ENCODE results near the gene DAAM1. TPM values are rescaled to one million over a fixed set of nuclear protein-coding genes. Genes with fewer than 3 reads are reported as not detected.

Gene DAAM1
- total RNA-seq, 1 donor from 2014 or later: 52.5 TPM

DNA sequence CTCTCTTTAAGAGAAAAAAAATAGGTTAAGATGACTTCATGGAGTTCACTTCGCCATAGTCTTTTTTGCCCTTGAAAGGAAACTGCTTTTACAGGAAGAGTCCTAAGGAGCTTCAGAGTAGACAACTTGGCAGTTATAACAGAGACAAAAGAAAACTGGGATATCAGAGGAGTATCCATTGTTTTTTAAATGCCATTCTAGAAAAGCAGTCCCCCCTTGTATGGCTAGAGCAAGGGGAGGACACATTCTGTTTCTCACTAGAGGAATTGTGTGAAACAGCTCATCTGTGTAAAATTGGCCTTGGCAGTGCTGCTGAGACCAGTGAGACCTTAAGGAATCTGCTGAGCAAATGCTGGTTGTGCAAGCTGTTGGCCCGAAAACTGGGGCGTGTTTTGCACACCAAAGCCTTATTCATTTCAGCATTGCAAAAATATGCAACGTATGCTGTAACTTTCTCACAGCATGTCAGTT is 148.7 kb downstream of the DAAM1 start:
- DNase-seq (ENCODE audit: low spot score): no peak

DNA sequence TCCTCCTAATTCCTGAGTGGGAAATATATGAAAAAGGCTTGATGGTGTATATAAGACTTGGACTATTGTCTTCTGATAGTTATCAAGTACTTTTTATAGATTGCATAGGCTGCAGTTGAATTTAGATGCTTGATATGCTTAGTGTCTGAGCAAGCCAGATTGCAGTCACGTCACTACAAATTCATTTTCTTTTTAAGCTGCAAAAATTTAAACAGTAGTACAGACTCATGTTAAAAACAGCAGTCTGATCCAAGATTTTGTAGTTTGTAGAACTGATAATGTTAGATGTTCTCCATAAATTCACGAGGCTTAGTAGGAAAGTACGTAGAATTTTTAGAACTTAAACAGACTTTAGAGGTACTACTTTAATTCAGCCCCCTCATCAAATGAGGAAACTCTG is 150.3 kb downstream of the DAAM1 start:
- DNase-seq (ENCODE audit: low spot score): no peak

GRCh38 chr14:59339524-59340330 is 151.3 kb downstream of the DAAM1 start:
- no peak for DNase-seq (ENCODE audit: low spot score)

DNA sequence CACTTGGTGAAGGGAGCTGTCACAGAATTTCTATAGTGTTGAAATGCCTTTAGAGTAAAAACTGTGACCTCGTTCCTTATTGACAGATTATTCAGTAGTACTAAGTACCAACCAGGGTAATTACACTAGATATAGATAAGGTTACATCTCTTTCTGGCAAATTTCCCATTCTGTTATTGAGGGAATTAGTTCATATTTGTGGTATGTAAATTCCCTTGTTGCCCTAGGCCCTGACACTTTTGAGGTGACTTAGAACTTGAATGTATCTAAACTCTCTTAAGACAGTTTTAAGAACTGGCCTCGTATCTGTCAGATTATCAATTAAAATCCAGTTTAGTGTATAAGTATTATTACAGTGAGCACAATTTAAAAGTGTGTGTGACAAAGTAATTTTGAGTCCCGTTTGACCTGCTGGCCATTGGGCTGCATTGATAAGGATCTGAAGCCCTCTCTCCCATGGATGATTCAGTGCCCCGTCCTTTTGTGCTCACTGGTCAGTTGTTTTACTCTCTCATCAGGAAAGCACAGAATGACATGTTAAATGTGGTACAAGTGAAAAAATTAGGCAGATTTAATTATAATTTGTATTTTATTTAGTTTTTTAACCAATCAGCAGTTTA is 153.5 kb downstream of the DAAM1 start:
- no peak for DNase-seq (ENCODE audit: low spot score)

- no peak for DNase-seq (ENCODE audit: low spot score)
These were observed 154.3 kb downstream of the DAAM1 start for GRCh38 chr14:59342516-59343484.

- no peak for DNase-seq (ENCODE audit: low spot score)
These were observed 155.1 kb downstream of the DAAM1 start for GRCh38 chr14:59343585-59343984.

GRCh38 chr14:59344016-59344415 is 155.5 kb downstream of the DAAM1 start:
- no peak for DNase-seq (ENCODE audit: low spot score)

- DNase-seq (ENCODE audit: low spot score): no peak
These were observed 156.4 kb downstream of the DAAM1 start for GRCh38 chr14:59344691-59345455.

DNA sequence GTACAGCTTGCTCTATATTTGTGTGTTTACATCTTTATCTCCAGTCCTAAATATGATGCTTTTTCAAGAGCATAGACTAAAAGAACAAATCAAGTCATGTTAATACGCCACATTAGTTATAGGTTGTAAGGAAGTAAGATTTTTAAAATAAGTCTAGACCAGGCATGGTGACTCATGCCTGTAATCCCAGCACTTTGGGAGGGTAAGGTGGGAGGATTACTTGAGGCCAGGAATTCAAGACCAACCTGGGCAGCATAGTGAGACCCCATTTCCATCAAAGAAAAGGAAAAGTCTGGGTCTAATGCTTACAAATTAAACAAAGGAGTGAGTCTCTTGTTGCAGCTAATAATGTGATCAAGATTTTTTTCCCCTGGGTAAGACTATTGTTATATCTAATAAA is 157.9 kb downstream of the DAAM1 start:
- DNase-seq (ENCODE audit: low spot score): no peak

DNA sequence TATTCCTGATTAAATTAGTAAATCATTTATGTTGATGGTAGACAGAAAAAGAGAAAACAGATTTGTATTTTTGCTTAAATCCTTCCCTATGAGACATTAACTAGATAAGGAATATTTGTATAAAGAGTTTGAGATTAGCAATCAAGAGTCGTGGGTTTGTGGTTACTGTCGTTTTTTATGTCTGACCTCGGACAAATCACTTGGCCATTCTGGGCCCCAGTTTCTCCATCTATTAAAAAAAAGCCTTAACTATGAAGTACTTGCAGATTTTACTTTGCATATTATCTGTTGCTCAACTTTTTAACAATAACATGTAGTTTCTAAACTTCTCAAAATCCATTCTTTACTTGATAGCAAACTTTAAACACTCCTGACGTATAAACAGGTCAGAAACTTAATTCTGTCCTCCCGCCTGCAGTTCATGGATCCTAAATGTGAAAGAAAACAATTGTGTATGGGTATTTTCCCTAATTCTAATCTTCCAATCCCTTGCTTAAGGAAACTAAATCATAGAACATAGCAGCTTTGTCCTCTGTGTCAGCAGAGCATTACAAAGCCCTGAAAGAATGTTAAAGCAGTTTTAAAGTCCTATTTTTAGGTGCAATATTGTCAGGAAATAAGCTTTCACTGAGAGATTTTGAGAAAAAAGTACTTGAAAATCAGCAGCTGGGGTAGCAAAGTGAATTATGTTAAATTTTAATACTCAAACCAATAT is 158.5 kb downstream of the DAAM1 start:
- DNase-seq (ENCODE audit: low spot score): no peak

DNA sequence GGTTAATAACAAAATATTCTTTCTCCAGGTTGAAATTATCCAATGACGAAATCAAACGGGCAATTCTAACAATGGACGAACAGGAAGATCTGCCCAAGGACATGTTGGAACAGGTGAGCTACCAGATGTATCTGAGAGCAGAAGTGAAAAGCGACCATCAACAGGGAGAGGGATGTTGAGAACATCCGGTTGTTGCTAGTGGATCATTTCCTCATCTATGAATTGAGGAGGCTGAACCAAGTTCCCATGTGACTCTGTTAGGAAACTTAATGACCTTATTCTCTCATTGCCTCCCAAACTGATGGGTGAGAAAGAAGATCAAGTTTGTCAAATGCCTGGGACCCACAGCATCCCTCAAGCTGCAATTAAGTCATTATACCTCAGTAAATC is 159.0 kb downstream of the DAAM1 start:
- DNase-seq (ENCODE audit: low spot score): no peak

DNA sequence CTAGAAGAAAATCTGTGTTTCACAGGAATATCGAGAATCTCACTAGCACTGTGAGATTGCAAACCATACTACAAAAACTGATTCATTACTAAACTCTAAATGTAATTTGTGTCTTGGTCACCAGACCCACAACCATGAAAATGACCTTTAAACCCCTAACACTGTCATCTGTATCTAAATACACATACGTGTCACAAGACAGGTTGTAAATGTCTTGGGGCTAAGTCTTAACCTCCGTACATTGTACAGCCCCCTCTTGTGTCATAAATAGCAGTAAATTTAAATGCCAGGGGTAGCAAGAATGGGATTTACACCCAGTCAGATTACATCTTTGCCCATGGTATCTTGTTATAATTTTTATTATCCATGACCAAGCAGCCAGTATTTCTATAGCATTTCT is 159.4 kb downstream of the DAAM1 start:
- no peak for DNase-seq (ENCODE audit: low spot score)

DNA sequence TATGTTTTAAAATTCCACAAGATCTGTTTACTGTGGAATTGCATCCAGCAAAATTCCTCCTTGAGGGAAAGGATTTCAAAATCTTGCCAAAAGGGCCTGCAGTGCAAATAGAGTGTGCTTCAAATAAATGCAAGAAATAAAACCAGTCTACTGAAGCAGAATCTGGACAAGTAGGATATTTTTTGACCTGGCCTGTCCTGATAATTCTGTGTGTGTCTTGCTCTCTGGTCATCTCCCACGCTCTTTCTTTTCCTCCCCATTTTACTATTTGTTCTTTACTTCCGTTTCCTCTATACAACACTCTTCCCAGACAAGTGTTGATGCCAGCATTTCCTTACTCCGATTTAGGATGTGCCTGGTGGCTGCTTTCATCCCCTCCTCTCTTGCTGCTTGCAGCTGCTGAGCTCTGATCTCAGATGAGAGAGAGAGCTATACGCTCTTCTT is 160.8 kb downstream of the DAAM1 start:
- no peak for DNase-seq (ENCODE audit: low spot score)

DNA sequence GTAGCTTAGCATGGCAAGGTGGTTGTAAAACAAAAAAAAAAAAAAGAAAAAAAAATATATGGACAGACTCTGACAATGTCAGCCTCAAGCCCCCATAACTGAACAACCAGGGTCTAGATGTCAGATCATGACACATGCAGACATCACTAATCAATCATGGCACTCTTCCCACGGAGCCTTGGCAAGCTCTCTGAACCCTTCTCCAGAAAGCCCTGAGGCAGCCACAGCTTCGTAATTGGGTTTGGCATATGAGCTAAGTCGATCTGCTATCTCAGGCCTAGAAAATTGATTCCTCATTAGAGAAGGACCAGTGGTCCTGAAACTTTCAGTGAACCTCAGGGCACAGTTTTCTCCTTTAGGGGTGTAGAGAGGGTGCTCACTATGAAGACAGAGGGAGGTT is 164.5 kb downstream of the DAAM1 start:
- no peak for DNase-seq (ENCODE audit: low spot score)

- no peak for DNase-seq (ENCODE audit: low spot score)
These were observed 166.2 kb downstream of the DAAM1 start for GRCh38 chr14:59354666-59355065.

- DNase-seq (ENCODE audit: low spot score): no peak
These were observed 166.6 kb downstream of the DAAM1 start for GRCh38 chr14:59355091-59355490.

DNA sequence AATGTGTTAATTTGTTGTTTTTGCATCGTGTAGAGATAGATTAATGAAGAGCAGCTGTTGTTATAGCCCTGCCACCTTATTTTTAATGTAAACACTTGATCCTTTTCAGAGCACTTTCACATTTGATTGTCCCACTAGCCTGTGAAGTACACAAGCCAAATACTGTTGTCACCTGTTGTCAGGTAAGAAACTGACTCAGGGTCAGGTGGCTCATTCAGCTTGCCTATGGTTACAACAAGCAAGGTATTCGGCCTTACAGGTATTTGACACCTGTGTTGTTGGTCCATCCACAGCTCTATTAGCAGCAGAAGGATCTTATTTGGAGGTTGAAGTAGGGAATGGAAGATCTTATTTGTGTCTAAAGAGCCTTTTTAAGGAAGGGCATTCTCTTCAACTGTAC is 167.8 kb downstream of the DAAM1 start:
- no peak for DNase-seq (ENCODE audit: low spot score)

DNA sequence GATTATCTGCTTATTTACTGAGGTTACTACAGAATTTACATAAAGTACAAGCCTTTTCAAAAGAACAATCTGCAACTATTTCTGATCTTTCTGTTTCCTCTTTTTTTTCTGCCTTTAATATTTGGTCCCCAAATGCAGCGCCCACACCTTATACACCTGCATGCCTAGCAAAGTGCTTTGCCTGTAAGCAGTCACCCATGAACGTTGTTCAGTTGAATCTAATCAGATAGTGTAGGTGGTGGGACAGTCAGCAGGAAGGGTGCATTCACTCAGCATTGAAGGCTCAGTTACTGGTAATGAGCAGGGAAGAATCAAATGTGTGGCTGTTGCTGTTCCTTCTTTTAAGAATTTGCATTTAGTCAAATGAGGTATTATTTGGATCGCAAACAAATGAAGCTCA is 168.3 kb downstream of the DAAM1 start:
- DNase-seq (ENCODE audit: low spot score): no peak

- DNase-seq (ENCODE audit: low spot score): no peak
These were observed 169.6 kb downstream of the DAAM1 start for GRCh38 chr14:59358102-59358501.

DNA sequence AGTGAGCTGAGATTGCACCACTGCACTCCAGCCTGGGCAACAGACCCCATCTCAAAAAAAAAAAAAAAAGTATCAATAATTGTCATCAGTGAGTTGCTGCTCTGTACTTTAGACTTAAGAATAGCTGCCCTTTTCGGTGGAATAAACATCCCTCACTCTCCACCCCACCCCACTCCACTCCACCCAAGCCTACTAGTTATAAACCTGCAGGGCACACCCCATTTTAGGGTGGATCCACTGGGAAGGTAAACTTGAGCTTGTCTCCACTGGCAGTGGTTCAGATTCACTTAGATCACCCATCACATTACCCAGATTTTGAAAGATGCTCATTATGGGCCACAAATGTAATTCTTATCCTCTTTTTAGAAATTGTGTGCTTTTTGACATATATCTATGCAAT is 170.3 kb downstream of the DAAM1 start:
- DNase-seq (ENCODE audit: low spot score): no peak
